GM10266 (cell line): ENCODE results near the gene SIAE.

Experiments
- DNase-seq: peaks from one replicate; pipeline ENCODE4 v3.0.0; 2012; ENCODE audit errors: extremely low spot score
- TF ChIP-seq, protein P1 (sequence below): IDR thresholded peaks from 2 replicates; pipeline ENCODE4 v1.5.1; 2012; ENCODE audit warnings: mild to moderate bottlenecking, low read depth; ENCODE audit not compliant: control insufficient read depth, insufficient read depth; ENCODE audit errors: missing control alignments

The SIAE gene

GRCh38 chr11:124597626-124598025 lies 75.9 kb downstream of the SIAE start:
- TF ChIP-seq, protein P1, sequence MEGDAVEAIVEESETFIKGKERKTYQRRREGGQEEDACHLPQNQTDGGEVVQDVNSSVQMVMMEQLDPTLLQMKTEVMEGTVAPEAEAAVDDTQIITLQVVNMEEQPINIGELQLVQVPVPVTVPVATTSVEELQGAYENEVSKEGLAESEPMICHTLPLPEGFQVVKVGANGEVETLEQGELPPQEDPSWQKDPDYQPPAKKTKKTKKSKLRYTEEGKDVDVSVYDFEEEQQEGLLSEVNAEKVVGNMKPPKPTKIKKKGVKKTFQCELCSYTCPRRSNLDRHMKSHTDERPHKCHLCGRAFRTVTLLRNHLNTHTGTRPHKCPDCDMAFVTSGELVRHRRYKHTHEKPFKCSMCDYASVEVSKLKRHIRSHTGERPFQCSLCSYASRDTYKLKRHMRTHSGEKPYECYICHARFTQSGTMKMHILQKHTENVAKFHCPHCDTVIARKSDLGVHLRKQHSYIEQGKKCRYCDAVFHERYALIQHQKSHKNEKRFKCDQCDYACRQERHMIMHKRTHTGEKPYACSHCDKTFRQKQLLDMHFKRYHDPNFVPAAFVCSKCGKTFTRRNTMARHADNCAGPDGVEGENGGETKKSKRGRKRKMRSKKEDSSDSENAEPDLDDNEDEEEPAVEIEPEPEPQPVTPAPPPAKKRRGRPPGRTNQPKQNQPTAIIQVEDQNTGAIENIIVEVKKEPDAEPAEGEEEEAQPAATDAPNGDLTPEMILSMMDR: no peak
- no peak for DNase-seq

DNA sequence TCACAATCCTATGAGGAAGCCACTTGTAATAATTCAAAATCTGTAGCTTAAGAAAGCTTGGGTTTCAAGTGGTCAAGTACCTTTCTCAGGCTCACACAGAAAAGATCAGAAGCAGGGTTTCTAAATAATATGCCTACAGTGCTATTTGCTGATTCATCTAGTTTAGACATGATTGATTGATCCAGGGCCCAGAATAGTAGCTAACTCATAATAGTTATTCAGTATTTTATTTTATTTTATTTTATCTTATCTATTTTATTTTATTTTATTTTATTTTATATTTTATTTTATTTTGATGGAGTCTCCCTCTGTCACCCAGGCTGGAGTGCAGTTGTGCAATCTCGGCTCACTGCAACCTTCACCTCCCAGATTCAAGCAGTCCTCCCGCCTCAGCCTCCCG lies 78.2 kb downstream of the SIAE start:
- TF ChIP-seq, protein P1: no peak

DNA sequence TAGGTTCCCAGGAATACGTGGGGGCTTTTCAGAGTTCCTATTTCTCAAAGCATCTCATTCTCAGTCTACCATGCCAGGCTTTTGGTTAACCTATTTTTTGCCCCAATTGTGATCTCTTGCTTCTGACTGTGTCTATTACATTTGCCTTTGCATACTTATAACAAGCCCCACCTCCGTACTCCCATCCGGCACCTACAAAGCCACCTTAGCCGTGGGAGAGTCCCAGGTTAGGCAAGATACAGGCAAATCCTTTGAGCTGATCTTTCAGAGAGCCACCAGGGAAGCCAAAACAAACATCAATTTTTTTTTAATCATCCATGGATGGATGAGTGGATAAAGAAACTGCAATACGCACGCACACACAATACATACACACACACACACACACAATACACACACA lies 80.9 kb downstream of the SIAE start:
- TF ChIP-seq, protein P1: no peak
- no peak for DNase-seq

More for the DNA sequence above, 78.2 kb downstream of the SIAE start:
- no peak for DNase-seq

DNA sequence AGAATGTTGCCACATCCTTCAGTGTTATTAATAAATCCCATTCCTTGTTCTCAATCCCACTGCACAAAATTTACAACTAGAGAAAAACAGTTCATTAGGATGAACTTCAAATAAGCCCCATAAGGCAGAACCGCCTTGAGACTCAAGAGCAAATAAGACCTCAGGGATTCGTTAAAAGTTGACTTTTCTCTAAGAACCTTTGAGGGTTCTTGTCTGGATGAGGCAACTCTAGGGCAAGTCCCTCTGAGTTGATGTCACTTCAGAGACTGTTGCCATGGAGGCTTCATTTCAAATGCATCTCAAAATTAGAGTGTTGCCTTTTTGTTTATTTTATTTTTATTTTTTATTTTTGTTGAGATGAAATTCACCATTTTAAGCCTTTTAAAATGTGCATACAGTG lies 82.1 kb downstream of the SIAE start:
- no peak for DNase-seq
- TF ChIP-seq, protein P1: no peak

GRCh38 chr11:124586238-124586860 lies 87.2 kb downstream of the SIAE start:
- TF ChIP-seq, protein P1: peak; percentile 79
- DNase-seq: peak; percentile 24

- no peak for DNase-seq
- TF ChIP-seq, protein P1: no peak
Observed at GRCh38 chr11:124584681-124585372, 88.7 kb downstream of the SIAE start.

- DNase-seq: no peak
- TF ChIP-seq, protein P1: no peak
Observed at GRCh38 chr11:124583781-124584180, 89.8 kb downstream of the SIAE start.
